HG03378 (cell line): ENCODE results near the gene APOC4.
"Not testable (repeated sequence)": the region's sequence is repeated elsewhere in the genome, so short reads cannot be mapped to it uniquely, and the experiment has no call there.

ENCODE experiments used
- ATAC-seq: cut with Tn5 transposase; IDR thresholded peaks from one replicate; pipeline ENCODE4 v1.9.1; 2021; ENCODE audit warnings: mild to moderate bottlenecking, moderate library complexity; ENCODE audit not compliant: unreplicated experiment

APOC4 gene

DNA sequence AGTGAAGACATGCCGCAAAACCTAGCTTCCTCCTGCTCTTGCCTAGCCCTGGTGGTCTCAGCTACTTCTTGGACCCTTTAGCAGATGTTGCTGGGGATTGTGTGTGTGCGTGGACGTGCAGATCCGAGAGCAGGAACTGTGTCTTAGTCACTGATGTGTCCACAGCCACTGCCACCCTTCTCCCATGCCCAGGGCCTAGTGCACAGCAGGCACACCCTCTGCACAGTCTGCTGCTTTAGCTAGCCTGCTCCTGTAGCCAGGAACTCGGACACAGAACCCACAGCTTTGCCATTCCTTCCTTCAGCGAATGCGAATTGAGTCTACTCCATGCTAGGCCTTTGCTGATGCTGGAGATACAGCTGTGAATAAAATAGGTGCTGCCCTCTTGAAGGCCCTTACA is 15.5 kb downstream of the APOC4 start:
- ATAC-seq, result no peak

DNA sequence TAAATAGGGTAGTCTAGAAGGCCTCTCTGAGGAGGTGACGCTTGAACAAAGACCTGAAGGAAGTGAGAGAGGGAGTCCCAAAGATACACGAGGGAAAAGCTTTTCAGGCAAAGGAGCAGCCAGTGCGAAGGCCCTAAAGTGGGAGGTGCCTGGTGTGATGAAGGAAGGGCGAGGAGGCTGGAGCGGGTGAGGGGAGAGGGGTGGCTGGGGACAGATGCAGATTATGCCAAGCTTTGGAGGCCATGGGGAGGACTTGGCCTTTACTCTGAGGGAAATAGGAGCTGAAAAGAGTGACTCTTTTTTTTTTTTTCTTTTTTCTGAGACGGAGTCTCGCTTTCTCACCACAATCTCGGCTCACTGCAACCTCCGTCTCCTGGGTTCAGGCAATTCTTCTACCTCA is 16.1 kb downstream of the APOC4 start:
- ATAC-seq, result no peak

DNA sequence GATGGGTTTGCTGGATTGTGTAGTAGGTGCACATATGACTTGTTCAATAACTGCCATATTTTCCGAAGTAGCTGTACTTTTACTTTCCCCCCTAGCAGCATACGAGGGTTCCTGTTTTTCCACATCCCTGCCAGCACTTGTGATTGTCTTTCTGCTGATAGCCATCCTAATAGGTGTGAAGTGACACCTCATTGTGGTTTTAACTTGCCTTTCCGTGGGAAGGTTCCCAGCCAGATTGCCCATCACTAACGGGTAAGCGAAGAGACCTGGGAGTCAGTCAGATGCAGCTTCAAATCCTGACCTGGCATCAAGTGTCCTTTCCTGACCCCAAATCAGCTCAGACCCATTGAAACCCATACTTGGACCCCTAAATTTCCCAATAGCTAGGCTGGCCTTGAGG is 17.7 kb downstream of the APOC4 start:
- ATAC-seq, result no peak

DNA sequence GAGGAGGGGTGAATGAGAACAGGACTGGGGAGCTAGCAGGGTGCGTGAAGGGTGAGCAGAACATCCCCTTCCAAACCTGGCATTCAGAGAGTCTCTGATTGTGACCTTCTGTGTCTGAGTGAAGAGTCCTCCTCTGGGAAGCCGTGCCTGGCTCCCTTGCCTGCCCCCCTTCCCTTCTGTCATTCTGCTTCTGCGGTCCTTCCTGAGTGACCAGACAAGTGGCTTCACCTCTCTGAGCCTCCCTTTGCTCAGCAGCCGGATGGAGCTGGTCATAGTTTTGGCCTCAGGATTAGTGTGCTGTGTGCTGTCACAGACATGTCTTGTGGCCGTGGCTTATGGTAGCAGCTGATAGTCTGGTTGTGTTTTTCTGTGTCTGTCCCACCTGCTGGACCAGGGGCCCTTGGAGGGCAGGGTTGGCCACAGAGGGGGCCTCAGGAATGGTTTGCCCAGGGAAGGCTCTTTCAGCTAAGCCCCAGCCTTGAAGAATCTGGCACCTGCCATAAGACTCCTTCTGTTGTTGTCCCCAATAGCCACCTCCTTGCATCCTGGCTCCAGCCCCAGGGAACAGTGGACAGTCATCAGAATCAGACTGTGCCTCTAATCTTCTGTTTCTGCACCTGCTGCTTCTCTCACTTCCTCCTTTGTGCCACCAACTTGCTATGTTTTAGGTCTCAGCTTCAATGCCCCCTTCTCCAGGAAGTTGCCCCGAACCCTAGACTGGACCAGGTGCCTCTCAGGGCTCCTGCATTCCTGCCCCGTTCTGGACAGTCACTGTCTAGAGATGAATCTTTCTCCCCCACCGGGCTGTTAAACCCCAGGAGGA is 19.1 kb downstream of the APOC4 start:
- no peak for ATAC-seq

DNA sequence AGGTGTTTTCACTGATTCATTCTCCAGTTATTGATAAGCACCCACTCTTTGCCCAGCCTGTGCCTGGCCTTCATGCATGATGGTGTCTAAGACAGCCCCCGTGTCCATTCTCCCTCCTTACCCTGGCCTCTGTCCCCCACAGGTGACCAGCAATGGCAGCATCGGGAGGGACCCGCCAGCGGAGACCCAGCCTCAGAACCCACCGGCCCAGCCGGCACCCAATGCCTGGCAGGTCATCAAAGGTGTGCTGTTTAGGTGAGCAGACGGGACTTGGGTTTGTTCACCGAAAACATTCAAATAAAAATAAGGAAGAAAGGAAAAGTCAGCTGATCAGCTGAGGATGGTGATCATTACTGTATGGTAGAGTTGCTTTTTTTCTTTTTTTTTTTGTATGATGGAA is 19.8 kb downstream of the APOC4 start:
- ATAC-seq, result no peak

DNA sequence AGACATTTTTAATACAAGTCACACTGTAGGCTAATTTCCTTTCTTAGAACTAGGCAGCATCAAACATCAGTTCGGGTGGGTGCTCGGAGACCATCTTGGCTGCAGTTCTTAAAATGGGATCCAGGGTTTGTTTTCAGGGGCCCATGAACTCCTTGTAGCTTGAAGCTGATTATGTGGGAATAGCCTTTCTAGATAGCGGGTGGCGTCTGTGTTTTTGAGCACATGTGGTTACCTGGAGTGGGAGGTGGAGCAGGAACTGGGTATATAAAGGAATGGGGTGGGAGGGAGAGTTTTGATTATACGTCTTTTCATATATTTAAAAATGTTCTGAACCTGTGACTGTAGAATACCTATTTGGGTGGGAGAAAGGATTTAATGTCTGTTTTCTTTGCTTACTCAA is 26.1 kb downstream of the APOC4 start:
- ATAC-seq, result no peak

DNA sequence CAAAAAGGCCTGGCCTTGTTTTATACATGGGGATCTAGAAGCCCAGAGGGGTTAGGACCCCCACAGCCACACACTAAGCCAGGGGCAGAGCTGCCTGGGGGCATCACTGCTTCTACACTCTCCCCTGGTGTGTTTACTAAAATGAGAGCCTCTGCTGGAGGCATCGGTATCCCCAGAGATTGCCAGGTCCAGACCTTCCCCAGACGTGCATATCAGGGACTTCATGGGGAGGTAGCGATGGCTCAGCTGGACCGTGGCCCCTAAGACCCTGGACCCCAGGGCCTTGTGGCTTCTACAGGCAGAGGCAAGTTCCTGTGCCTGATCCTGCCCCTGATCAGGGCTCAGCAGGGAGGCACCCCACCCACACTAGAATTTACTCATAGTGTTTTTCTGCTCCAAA is 26.6 kb downstream of the APOC4 start:
- no peak for ATAC-seq

DNA sequence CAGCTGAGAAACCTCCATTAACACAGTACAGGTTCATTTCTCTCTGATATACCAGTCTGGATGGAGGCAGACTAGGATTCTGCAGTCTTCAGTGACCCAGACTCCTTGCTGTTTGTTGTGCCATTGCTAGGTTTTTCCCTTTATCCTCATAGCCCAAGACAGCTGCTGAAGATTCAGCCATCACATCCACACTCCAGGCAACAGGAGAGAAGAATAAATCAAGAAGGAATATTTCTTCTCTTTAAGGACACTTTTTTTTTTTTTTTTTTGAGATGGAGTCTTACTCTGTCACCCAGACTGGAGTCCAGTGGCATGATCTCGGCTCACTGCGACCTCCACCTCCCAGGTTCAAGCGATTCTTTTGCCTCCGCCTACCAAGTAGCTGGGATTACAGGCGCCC is 27.4 kb downstream of the APOC4 start:
- ATAC-seq, result no peak

DNA sequence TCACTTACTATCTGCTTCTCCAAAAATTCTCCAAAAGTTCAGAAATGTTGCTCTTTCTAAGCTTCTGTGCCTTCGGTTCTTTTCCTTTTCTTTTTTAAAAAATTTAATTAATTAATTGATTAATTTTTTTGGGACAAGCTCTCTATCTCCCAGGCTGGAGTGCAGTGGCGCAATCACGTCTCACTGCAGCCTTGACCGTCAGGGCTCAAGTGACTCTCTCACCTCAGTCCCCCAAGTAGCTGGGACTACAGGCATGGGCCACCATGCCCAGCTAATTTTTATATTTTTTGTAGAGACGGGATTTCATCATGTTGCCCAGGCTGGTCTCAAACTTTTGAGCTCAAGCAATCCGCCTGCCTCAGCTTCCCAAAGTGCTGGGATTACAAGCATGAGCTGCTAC is 29.4 kb downstream of the APOC4 start:
- not testable (repeated sequence) for ATAC-seq

DNA sequence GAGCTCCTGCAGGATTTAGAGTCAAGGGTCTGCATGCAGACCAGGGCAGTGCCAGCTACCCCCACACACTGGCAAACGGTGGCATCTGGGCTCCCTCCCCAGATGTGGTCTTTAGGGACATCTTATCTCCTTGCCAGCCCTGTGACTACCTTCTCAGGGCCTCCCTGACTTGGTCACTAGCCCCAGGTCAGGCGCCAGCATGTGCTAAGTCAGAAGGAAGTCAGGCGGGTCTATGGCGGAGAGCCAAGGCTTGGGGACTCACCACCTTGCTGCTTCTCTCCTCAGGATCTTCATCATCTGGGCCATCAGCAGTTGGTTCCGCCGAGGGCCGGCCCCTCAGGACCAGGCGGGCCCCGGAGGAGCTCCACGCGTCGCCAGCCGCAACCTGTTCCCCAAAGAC is 30.8 kb downstream of the APOC4 start:
- ATAC-seq, result no peak

DNA sequence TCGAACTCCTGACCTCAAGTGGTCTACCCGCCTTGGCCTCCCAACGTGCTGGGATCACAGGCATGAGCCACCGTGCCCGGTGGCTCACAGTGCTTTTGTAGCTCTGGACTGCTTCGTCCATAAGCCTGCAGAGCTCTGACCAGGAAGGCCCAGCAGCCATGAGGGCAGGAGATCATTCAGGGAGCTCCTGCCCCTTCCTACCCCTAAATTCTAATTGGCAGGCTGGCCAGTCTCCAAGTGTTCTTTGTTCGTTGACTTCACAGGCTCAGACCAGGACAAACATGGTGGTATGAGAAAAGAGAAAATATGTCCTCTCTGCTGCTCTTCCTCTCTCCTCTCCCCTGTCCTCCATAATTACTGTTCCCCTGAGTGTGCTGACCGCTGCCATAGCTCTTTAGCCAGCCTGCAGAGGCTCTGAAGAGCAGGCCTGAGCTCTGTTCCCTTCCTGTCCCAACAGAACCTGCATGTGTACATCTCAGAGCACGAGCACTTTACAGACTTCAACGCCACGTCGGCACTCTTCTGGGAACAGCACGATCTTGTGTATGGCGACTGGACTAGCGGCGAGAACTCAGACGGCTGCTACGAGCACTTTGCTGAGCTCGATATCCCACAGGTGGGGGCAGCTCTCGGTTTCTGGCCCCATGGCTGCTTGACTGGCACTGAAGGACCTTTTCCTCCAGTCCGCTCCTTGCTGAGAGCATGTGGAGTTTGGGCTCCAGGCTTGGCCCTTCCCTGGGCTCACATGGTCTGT is 32.1 kb downstream of the APOC4 start:
- no peak for ATAC-seq

DNA sequence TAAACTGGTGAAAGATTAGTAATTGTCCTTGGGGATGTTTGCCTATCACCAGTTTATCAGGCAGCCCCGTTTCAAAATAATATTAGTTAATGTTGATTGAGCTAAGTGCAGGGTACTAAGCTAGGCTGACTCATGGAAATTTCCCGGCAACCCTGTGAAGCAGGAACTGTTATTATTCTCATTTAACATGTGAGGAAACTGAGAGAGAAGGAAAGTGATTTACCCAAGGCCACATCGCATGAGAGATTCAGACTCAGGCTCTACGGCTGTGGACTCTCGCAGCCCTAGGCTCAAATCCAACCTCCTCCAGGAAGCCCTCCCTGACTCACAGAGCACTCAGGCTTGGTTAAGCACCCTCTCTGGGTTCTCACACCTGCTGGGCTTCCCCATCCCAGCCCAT is 32.8 kb downstream of the APOC4 start:
- ATAC-seq, result no peak

DNA sequence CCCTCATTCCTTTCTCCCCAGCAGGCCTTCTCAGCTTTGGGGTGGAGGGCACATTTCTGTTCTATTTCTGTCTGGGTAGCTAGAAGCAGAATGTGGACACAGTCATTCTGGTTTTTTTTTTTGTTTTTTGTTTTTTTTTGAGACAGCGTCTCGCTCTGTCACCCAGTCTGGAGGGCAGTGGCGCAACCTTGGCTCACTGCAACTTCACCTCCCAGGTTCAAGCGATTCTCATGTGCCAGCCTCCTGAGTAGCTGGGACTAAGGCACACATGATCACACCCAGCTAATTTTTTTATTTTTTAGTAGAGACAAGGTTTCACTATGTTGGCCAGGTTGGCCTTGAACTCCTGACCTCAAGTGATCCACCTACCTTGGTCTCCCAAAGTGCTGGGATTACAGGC is 33.4 kb downstream of the APOC4 start:
- no peak for ATAC-seq

DNA sequence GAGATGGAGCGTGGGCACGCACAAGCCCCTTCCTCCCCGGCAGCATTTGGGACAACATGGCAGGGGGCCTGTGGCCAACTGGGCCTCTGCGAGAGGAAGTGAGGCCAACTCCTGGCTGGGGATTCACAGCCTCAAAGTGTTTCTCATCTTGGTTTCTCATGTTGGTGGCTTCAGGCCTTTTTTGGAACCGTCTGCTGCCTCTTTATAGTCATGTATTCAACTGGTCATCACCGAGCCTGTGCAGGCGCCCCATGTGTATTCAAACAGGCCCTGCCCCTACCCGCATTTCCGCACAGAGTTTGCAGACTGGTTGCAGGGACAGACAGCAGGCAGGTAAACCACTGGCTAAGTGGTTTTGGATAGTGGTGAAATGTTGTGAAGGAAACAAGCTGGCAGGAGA is 42.0 kb downstream of the APOC4 start:
- ATAC-seq, result no peak

DNA sequence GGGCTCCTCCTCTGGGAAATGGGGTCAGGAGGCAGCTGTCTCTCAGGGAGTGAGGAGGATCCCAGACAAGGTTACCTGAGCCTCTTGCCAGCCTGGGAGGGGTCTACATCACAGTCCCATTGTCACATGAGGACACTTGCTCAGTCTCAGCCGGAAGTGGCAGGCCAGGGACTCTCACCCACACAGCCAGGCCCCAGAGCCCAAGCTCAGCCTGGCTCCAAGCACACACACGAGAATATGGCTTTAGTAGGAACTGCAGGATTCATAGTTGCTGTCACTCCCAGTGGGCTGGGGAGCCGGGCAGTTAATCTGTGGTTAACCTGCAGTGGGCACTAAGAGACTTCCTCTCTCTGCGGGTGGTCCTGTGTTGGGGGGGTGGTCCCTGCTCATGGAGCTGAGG is 43.4 kb downstream of the APOC4 start:
- ATAC-seq, result no peak

DNA sequence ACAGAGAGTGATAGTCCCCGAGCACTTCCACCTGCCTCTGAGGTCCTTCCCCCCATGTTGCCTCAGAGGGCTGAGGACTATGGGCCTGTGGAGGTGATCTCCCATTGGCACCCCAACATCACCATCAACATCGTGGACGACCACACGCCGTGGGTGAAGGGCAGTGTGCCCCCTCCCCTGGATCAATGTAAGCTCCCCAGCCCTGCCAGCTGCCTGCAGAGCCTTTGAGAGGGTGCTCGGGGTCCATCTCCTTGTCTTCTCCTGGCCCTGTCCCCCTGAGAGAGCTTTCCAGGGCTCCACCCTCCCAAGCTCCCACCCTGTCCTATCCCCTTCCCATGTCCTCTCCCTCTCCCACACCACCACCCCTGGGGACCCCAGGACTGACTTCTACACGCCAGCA is 44.4 kb downstream of the APOC4 start:
- no peak for ATAC-seq

DNA sequence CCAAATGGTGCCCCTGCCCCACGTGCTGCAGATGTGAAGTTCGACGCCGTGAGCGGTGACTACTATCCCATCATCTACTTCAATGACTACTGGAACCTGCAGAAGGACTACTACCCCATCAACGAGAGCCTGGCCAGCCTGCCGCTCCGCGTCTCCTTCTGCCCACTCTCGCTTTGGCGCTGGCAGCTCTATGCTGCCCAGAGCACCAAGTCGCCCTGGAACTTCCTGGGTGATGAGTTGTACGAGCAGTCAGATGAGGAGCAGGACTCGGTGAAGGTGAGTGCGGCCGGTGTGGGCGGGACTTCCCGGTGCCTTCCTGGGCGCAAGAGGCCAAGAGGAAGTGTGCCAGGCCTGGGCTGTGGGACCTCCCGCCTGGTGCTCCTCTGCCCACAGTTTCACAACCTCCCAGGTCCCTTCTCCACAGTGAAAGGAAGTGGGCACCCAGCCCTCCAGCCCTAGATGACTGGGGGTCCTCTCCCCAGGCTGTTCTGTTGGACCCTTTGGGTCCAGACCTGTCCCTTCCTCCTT is 45.2 kb downstream of the APOC4 start:
- no peak for ATAC-seq

DNA sequence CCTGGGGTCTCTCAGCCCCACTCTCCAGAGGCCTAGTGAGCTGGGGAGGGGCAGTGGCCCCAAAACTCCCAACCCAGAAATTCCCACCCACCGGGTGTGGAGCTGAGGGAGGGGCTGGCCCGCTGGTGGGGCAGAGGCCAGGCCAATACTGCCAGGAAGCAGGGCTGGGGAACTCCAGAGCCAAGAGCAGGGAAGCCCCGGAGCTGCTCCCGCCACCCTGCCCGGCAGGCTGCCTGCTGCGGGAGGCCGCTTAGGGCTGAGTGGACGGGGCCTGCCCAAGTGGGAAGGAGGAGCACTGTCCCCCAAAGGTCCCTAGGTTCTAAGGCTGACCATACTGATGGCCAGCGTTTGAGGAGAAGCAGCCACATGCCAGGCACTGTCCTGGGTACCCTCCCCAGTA is 46.2 kb downstream of the APOC4 start:
- no peak for ATAC-seq

DNA sequence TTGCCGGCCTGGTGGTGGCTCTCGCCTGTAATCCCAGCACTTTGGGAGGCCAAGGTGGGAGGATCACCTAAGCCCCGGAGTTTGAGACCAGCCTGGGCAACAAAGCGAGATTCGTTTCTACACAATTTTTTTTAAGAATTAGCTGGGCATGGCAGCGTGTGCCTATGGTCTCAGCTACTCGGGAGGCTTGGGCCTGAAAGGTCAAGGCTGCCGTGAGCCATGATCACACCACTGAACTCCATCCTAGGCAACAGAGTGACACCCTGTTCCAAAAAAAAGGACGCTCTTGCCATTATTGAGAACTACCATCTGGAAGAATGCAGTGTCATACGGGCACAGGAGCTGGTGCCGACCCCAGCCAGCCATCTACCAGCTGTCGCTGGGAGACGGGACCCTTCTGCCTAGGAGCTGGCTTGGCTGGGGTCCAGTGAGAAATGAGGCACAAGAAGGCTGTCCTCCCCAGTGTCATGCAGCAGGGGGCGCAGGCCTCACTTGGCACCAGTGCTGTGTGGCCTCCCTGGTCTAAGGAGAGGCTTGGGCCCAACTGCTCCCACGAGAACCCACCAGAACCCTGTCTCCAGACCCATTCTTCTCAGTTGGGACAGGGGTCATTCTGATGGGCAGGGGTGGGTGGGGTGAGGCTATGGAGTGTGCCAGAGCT is 47.0 kb downstream of the APOC4 start:
- no peak for ATAC-seq

DNA sequence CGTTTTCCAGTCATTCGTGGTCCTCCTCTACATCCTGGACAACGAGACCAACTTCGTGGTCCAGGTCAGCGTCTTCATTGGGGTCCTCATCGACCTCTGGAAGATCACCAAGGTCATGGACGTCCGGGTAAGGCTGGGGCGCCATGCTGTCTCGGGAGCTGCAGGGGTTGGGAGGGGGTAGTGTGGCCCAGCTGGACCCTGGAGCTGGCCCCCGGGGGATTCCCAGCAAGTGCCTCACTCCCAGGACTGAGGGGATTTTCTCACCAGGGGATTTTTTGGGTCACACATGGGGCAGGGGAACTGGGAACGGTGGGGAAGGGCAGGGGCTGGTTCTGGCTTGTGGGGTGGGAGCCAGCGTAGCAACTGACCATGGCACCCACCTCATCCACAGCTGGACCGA is 48.4 kb downstream of the APOC4 start:
- no peak for ATAC-seq

DNA sequence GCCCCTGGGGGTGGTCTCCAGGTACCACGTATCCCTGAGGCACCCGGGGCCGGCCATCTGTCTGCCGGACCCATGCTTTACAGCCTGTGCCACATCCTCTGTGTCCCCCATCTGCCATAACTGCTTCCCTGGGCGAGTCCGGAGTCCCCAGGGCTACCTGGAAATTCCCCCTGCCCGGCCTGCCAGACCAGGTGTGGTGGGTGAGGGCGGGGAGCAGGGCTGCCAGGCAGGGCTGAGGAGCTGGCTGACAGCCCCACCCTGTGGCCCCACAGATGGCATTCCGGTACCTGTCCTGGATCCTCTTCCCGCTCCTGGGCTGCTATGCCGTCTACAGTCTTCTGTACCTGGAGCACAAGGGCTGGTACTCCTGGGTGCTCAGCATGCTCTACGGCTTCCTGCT is 48.9 kb downstream of the APOC4 start:
- ATAC-seq, result no peak
